ENCODE data around the gene RAVER2.

GRCh38 chr1:64851664-64852063, 106.8 kb downstream of the RAVER2 start:
- no peak for TF ChIP-seq CTCF (IDR thresholded peaks at IDR 0.05; ENCODE audit: poor library complexity)
- no peak for TF ChIP-seq EZH2 (IDR thresholded peaks at IDR 0.05; ENCODE audit: borderline replicate concordance)
